Thoracic aorta (tissue), 2 donors: ENCODE measurements around the gene RRP7A. TPM values are rescaled to one million over a fixed set of nuclear protein-coding genes. Genes with fewer than 3 reads are reported as not detected.
"Not testable (repeated sequence)": the region's sequence is repeated elsewhere in the genome, so short reads cannot be mapped to it uniquely, and the experiment has no call there.

Experiments
- ATAC-seq: fragments of 150-250 bp; one replicate; pipeline ENCODE4 v1.8.0; 2017; ENCODE audit warnings: low read depth; ENCODE audit not compliant: insufficient number of reproducible peaks, low FRiP score
- DNase-seq: peaks from one replicate; pipeline ENCODE4 v3.0.0-alpha.2; 2020; ENCODE audit warnings: low spot score
- H3K27ac ChIP-seq, 2 donors: fragments of 200-600 bp; sonication (generic); 1 replicate in 1 of 2; 2 replicates in 1 of 2; pipeline ENCODE4 v1.5.1; 2016; ENCODE audit warnings: mild to moderate bottlenecking in 2 of 2, moderate library complexity in 2 of 2
- H3K27me3 ChIP-seq: fragments of 200-600 bp; sonication (generic); replicated peaks from 2 replicates; pipeline ENCODE4 v1.6.0; 2016; ENCODE audit warnings: mild to moderate bottlenecking; ENCODE audit not compliant: insufficient read depth
- H3K36me3 ChIP-seq: fragments of 200-600 bp; sonication (generic); one replicate; pipeline ENCODE4 v1.5.1; 2016
- H3K4me1 ChIP-seq, 2 donors: fragments of 200-600 bp; sonication (generic); 1 replicate in 1 of 2; 2 replicates in 1 of 2; pipeline versions ENCODE4 v1.5.1 to v1.6.0; 2016; ENCODE audit warnings: low read depth in 2 of 2, mild to moderate bottlenecking in 1 of 2; ENCODE audit not compliant: control insufficient read depth in 1 of 2
- H3K4me3 ChIP-seq: fragments of 200-600 bp; sonication (generic); 2 replicates; pipeline ENCODE4 v1.5.1; 2016; ENCODE audit warnings: mild to moderate bottlenecking
- H3K9me3 ChIP-seq: fragments of 200-600 bp; sonication (generic); 2 replicates; pipeline ENCODE4 v1.5.1; 2016
- total RNA-seq, 2 donors: library from RNA; depleted of rRNA; stranded (reverse); fragments of >200 nt; gene quantifications; one replicate each; pipeline versions ENCODE4 v1.1.0 to v1.2.3, GENCODE V29; 2016
- TF ChIP-seq, protein P1 (sequence below): fragments of 200-600 bp; sonication (generic); IDR thresholded peaks from one replicate; pipeline ENCODE4 v1.5.1; 2019; ENCODE audit warnings: antibody characterized with exemption

The RRP7A gene
- total RNA-seq, 2 donors from 2014 or later, result 22.0 to 24.1 TPM

DNA sequence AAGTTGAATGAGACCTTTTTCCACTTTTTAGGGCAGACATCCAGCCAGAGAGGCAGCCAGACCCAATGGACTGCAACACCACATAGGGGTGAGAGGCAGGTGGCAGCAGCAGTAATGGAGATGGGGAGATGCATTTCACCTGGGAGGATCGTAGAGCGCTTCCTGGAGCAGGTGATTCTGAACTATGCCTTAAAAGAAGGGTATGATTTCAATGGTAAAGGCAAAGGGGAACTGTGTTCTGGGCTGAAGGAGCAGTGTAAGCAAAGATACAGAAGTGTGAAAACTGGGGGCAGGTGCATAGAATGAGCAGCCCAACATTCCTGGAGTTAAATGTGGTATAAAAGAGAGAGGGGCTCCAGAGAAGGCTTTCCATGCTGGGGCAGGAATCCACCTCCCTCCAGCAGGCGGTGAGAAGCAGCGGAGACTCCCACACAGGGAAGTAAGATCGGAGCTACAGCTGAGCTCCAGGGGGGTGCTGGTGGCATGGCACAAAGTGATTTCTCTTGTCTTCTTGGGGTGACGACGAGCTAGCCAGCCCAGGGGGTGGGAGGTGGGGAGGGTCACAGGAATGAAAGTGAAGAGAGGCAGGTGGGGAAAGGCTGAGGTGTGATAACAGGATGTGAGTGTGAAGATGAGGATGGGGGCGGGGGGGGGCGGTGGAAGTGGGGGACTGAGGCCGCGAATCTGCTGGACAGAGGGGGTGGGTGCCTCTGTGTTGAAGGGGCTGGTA, 29.9 kb upstream of the RRP7A start:
- H3K27ac ChIP-seq, result no peak overlapping the region
- H3K4me1 ChIP-seq, result peaks cover 3 to 7% of the 10 kb centered on the region in 2 donors
- ATAC-seq (no peak), DNase-seq (no peak)
- TF ChIP-seq, protein P1, sequence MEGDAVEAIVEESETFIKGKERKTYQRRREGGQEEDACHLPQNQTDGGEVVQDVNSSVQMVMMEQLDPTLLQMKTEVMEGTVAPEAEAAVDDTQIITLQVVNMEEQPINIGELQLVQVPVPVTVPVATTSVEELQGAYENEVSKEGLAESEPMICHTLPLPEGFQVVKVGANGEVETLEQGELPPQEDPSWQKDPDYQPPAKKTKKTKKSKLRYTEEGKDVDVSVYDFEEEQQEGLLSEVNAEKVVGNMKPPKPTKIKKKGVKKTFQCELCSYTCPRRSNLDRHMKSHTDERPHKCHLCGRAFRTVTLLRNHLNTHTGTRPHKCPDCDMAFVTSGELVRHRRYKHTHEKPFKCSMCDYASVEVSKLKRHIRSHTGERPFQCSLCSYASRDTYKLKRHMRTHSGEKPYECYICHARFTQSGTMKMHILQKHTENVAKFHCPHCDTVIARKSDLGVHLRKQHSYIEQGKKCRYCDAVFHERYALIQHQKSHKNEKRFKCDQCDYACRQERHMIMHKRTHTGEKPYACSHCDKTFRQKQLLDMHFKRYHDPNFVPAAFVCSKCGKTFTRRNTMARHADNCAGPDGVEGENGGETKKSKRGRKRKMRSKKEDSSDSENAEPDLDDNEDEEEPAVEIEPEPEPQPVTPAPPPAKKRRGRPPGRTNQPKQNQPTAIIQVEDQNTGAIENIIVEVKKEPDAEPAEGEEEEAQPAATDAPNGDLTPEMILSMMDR, result no peak
- no peaks in the 10 kb centered on the region for H3K36me3 ChIP-seq
- H3K4me3 ChIP-seq, result no peak overlapping the region
- H3K27me3 ChIP-seq, result no peaks in the 10 kb centered on the region
- H3K9me3 ChIP-seq, result no peaks in the 10 kb centered on the region

DNA sequence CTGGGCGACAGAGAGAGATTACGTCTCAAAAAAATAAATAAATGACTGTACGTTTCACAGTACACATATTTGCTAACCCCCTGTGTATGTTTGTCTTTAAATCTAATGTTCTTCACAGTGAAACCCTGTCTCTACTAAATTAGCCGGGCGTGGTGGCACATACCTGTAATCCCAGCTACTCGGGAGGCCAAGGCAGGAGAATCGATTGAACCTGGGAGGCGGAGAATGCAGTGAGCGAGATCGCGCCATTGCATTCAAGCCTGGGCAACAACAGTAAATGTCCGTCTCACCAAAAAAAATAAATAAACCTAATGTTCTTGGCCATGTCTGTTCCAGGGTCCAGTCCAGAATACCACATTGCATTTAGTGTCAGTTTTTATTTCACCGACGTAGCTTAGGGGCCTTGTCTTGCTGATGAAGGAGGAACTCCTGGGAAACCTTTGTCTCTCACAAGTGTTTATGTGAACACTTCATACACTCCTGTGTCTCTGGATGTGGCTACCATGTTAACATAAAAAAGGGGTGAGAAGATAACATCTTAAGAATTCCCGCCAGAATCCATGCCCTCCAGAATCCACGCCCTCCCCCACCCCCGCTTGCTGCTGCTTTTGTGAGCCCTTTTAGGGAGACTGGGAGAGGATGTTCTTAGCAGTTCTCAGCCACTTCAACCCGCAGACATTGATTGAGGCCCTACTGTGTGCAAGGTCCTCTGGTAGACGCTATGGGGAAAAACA, 29.2 kb upstream of the RRP7A start:
- Histone ChIP-seq H3K27ac (no peak overlapping the region), H3K27me3 (no peaks in the 10 kb centered on the region), H3K9me3 (no peaks in the 10 kb centered on the region), H3K36me3 (no peaks in the 10 kb centered on the region), H3K4me1 (no peaks in the 10 kb centered on the region), H3K4me3 (no peak overlapping the region)
- TF ChIP-seq, protein P1, result no peak
- DNase-seq (no peak), ATAC-seq (no peak)

DNA sequence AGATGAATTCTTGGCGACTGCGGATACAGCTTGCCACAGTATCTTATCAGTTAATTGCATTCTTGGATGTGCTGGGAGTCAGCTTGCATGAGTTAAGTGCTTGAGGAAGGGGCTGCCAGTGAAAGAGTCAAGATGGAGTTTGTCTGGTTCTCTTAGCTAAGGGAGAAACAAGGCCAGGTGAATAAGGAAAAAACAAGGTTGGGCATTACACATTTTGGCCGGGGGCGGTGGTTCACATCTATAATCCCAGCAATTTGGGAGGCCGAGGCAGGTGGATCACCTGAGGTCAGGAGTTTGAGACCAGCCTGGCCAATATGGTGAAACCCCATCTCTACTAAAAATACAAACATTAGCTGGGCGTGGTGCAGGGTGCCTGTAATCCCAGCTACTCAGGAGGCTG, 28.5 kb upstream of the RRP7A start:
- H3K36me3 ChIP-seq, H3K4me1 ChIP-seq, H3K9me3 ChIP-seq, DNase-seq, H3K27ac ChIP-seq, H3K4me3 ChIP-seq, H3K27me3 ChIP-seq, ATAC-seq: not testable (repeated sequence)

DNA sequence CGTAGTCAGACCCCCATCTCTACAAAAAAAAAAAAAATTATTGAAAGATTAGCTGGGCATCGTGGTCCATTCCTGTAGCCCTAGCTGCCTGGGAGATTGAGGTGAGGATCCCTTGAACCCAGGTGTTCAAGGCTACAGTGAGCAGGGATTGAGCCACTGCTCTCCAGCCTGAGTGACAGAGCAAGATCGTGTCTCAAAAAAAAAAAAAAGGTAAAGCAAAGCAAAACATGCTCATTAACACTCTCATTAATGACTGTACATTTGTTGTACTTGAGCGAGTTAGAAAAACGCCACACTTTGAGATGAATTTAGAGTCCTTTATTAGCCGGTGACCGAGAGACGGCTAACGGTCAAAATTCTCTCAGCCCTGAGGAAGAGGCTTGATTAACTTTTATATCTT, 28.0 kb upstream of the RRP7A start:
- TF ChIP-seq, protein P1, result no peak
- no peak for DNase-seq
- no peaks in the 10 kb centered on the region for H3K4me1 ChIP-seq
- no peak for ATAC-seq
- no peak overlapping the region for H3K4me3 ChIP-seq
- H3K27me3 ChIP-seq, result no peaks in the 10 kb centered on the region
- no peak overlapping the region for H3K27ac ChIP-seq
- H3K36me3 ChIP-seq, result no peaks in the 10 kb centered on the region
- no peaks in the 10 kb centered on the region for H3K9me3 ChIP-seq

DNA sequence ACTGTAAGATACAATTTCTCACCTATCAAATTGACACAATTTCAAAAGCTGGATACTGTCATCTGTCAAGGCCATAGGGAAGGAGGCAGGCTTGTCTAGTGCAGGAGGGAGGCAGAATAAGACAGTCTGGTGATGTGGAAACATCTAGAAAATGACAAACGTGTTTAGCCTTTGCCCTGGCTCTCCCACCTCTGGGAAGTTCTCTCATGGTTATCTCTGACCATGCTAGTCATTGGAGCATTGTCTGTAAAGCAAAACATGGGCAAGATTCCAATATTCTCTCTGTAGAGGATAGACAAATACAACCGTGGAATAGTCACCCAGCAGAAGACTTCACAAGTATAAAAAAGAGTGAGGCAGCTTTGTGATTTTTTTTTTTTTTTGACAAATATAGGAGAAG, 25.1 kb upstream of the RRP7A start:
- Histone ChIP-seq H3K4me3 (no peak overlapping the region), H3K27ac (no peak overlapping the region), H3K9me3 (no peaks in the 10 kb centered on the region), H3K36me3 (no peaks in the 10 kb centered on the region), H3K4me1 (no peaks in the 10 kb centered on the region), H3K27me3 (no peaks in the 10 kb centered on the region)
- DNase-seq (no peak), ATAC-seq (no peak)
- TF ChIP-seq, protein P1, result no peak

DNA sequence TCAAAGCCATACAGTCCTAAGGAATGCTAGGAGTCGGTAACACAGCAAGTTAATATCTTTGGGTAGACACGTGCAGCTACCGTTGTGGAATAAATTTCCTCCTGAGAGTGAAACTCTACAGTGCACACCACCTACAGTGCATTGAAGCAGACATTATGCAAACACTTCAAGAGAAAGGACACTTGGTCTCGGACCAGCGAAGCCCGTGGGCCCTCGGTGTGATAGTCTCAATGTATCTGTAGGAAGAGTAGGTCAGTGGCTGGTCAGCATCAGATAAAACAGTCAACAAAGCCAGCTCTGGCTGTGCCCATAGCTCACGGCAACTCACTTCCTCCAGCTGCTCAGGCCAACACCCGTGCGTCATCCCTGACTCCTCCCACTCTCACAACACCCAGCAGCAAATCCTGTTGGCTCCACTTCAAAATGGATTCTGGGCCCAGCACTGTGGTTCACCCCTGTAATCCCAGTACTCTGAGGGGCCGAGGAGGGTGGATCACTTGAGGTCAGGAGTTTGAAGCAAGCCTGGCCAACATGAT, 19.7 kb upstream of the RRP7A start:
- not testable (repeated sequence) for H3K4me1 ChIP-seq, H3K4me3 ChIP-seq, H3K36me3 ChIP-seq, DNase-seq, H3K27me3 ChIP-seq, H3K27ac ChIP-seq, ATAC-seq, H3K9me3 ChIP-seq

DNA sequence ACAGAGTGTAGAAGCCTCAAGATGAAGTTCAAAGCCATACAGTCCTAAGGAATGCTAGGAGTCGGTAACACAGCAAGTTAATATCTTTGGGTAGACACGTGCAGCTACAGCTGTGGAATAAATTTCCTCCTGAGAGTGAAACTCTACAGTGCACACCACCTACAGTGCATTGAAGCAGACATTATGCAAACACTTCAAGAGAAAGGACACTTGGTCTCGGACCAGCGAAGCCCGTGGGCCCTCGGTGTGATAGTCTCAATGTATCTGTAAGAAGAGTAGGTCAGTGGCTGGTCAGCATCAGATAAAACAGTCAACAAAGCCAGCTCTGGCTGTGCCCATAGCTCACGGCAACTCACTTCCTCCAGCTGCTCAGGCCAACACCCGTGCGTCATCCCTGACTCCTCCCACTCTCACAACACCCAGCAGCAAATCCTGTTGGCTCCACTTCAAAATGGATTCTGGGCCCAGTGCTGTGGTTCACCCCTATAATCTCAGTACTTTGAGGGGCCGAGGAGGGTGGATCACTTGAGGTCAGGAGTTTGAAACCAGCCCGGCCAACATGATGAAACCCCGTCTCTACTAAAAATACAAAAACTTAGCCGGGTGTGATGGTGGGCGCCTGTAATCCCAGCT, 17.7 kb upstream of the RRP7A start:
- not testable (repeated sequence) for H3K27me3 ChIP-seq, H3K36me3 ChIP-seq, H3K4me3 ChIP-seq, H3K27ac ChIP-seq, DNase-seq, H3K4me1 ChIP-seq, H3K9me3 ChIP-seq, ATAC-seq

DNA sequence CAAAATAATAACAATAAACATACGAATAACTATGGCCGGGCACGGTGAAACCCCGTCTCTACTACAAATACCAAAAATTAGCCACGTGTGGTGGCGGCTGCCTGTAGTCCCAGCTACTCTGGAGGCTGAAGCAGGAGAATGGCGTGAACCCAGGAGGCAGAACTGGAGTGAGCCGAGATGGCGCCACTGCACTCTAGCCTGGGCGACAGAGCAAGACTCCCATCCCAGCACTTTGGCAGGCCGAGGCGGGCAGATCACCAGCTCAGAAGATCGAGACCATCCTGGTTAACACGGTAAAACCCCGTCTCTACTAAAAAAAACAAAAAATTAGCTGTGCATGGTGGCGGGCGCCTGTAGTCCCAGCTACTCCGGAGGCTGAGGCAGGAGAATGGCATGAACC, 17.0 kb upstream of the RRP7A start:
- H3K9me3 ChIP-seq, H3K27ac ChIP-seq, H3K4me1 ChIP-seq, H3K36me3 ChIP-seq, ATAC-seq, DNase-seq, H3K4me3 ChIP-seq, H3K27me3 ChIP-seq: not testable (repeated sequence)
